Activated CD4-positive, alpha-beta T cell treated with anti-CD3 and anti-CD28 coated beads for 36 hours (primary cell): Measurements from ENCODE around the gene FOXN3. TPM values are rescaled to one million over a fixed set of nuclear protein-coding genes. Genes with fewer than 3 reads are reported as not detected.

Source experiments
- ATAC-seq: fragments of 200-7000 bp; cut with Tn5 transposase; one replicate; pipeline ENCODE4 v1.10.0; 2021; ENCODE audit warnings: mild to moderate bottlenecking, moderate library complexity
- CTCF ChIA-PET: fragments of 350-600 bp; sonication (Branson Sonifier 250); formaldehyde crosslinking; loops from one replicate; lab custom pipeline; 2021; ENCODE audit warnings: antibody characterized with exemption; lab: Charles Lee
- POLR2A ChIA-PET: fragments of 350-600 bp; sonication (Branson Sonifier 250); formaldehyde crosslinking; loops from one replicate; lab custom pipeline; 2021; ENCODE audit warnings: antibody characterized with exemption, inconsistent platforms; lab: Charles Lee
- DNase-seq: peaks from one replicate; pipeline ENCODE4 v3.0.0-alpha.2; 2020
- H3K27ac Mint-ChIP-seq: one replicate; pipeline ENCODE4 v1.8.0; 2021; ENCODE audit warnings: mixed read lengths
- H3K27me3 Mint-ChIP-seq: one replicate; pipeline ENCODE4 v1.8.0; 2021; ENCODE audit warnings: mixed read lengths
- H3K36me3 Mint-ChIP-seq: one replicate; pipeline ENCODE4 v1.8.0; 2021; ENCODE audit warnings: low read depth, mixed read lengths
- H3K4me1 Mint-ChIP-seq: one replicate; pipeline ENCODE4 v1.8.0; 2021; ENCODE audit warnings: mixed read lengths
- H3K4me3 Mint-ChIP-seq: one replicate; pipeline ENCODE4 v1.8.0; 2021; ENCODE audit warnings: mild to moderate bottlenecking, moderate library complexity, mixed read lengths
- H3K9me3 Mint-ChIP-seq: one replicate; pipeline ENCODE4 v1.8.0; 2021; ENCODE audit warnings: low read depth, mixed read lengths
- intact Hi-C, 2 experiments: fragments of 100-400 bp; cut with DNase I in 1 of 2; cut with micrococcal nuclease in 1 of 2; formaldehyde crosslinking; loops; one replicate each; pipeline versions ENCODE4 v1.14.2 to v1.15.1; 2022 to 2024; cut with DNase I, micrococcal nuclease
- total RNA-seq, 2 experiments: library from RNA; stranded (reverse); gene quantifications; one replicate each; pipeline ENCODE4 v1.2.3, GENCODE V29; 2021

The FOXN3 gene
- total RNA-seq, 2 experiments from 2014 or later, result 69.1 to 76.3 TPM

GRCh38 chr14:89349171-89350008, 67.6 kb downstream of the FOXN3 start:
- intact Hi-C loops, result no loop called here
- CTCF ChIA-PET, result interaction anchor here (1.9 kb wide), 1 partner anchor 9 kb away, joined by 5 read pairs; no protein-coding TSS in a partner anchor
- Mint-ChIP-seq H3K36me3 (peaks cover 44% of the 10 kb centered on the region), H3K4me1 (peaks cover 49% of the 10 kb centered on the region), H3K27me3 (no peaks in the 10 kb centered on the region), H3K9me3 (no peaks in the 10 kb centered on the region), H3K4me3 (no peak overlapping the region), H3K27ac (no peak overlapping the region)
- POLR2A ChIA-PET, result no interaction called here
- DNase-seq, result no peak
- no peak for ATAC-seq

- H3K27ac Mint-ChIP-seq, result no peak overlapping the region
- H3K9me3 Mint-ChIP-seq, result no peaks in the 10 kb centered on the region
- DNase-seq, result no peak
- peaks cover 47% of the 10 kb centered on the region for H3K36me3 Mint-ChIP-seq
- H3K4me1 Mint-ChIP-seq, result peaks cover 46% of the 10 kb centered on the region
- H3K27me3 Mint-ChIP-seq, result no peaks in the 10 kb centered on the region
- no peak for ATAC-seq
- no peak overlapping the region for H3K4me3 Mint-ChIP-seq
- intact Hi-C loops, result no loop called here
- CTCF ChIA-PET, result interaction anchor here (1.9 kb wide), 1 partner anchor 10 kb away, joined by 5 read pairs; no protein-coding TSS in a partner anchor
- POLR2A ChIA-PET, result no interaction called here
Observed at GRCh38 chr14:89348722-89349121, 68.3 kb downstream of the FOXN3 start.

GRCh38 chr14:89347885-89348284, 69.1 kb downstream of the FOXN3 start:
- DNase-seq (no peak), ATAC-seq (no peak)

GRCh38 chr14:89344920-89345254, 72.1 kb downstream of the FOXN3 start:
- ATAC-seq (no peak), DNase-seq (no peak)
- Mint-ChIP-seq H3K4me3 (no peak overlapping the region), H3K27ac (no peak overlapping the region), H3K36me3 (peaks cover 39% of the 10 kb centered on the region), H3K4me1 (peaks cover 38% of the 10 kb centered on the region), H3K9me3 (no peaks in the 10 kb centered on the region), H3K27me3 (no peaks in the 10 kb centered on the region)
- ChIA-PET CTCF (interaction anchor here (0.6 to 1.0 kb wide), 2 partner anchors 9 to 44 kb away, joined by 3 read pairs; no protein-coding TSS in a partner anchor), POLR2A (interaction anchor here (0.7 kb wide), 2 partner anchors 99 to 259 kb away, joined by 3 to 4 read pairs; no protein-coding TSS in a partner anchor)
- intact Hi-C loops, result no loop called here

More at GRCh38 chr14:89347885-89348284, 69.1 kb downstream of the FOXN3 start:
- POLR2A ChIA-PET, result no interaction called here
- intact Hi-C loops, result no loop called here
- Mint-ChIP-seq H3K4me3 (no peak overlapping the region), H3K27me3 (no peaks in the 10 kb centered on the region), H3K27ac (no peak overlapping the region), H3K9me3 (no peaks in the 10 kb centered on the region), H3K4me1 (peaks cover 40% of the 10 kb centered on the region), H3K36me3 (peaks cover 50% of the 10 kb centered on the region)
- CTCF ChIA-PET, result interaction anchor here (0.7 to 1.9 kb wide), 2 partner anchors 11 to 225 kb away, joined by 3 to 5 read pairs; no protein-coding TSS in a partner anchor

GRCh38 chr14:89343356-89343755, 73.7 kb downstream of the FOXN3 start:
- intact Hi-C loops, result no loop called here
- DNase-seq, result no peak
- no peak for ATAC-seq
- peaks cover 27% of the 10 kb centered on the region for H3K36me3 Mint-ChIP-seq
- no peaks in the 10 kb centered on the region for H3K27me3 Mint-ChIP-seq
- peaks cover 39% of the 10 kb centered on the region for H3K4me1 Mint-ChIP-seq
- H3K27ac Mint-ChIP-seq, result peak overlapping the region; percentile 72
- CTCF ChIA-PET, result interaction anchor here (0.6 to 2.0 kb wide), 3 partner anchors 16 to 789 kb away, joined by 3 to 4 read pairs (median 3); no protein-coding TSS in a partner anchor
- H3K4me3 Mint-ChIP-seq, result no peak overlapping the region
- POLR2A ChIA-PET, result no interaction called here
- H3K9me3 Mint-ChIP-seq, result no peaks in the 10 kb centered on the region

GRCh38 chr14:89342049-89342448, 75.0 kb downstream of the FOXN3 start:
- H3K27ac Mint-ChIP-seq, result peak overlapping the region; percentile 41
- H3K4me3 Mint-ChIP-seq, result no peak overlapping the region
- H3K27me3 Mint-ChIP-seq, result no peaks in the 10 kb centered on the region
- no peaks in the 10 kb centered on the region for H3K9me3 Mint-ChIP-seq
- H3K36me3 Mint-ChIP-seq, result peaks cover 20% of the 10 kb centered on the region
- H3K4me1 Mint-ChIP-seq, result peaks cover 45% of the 10 kb centered on the region
- ChIA-PET POLR2A (interaction anchor here (0.9 kb wide), 1 partner anchor 37 kb away, joined by 4 read pairs; no protein-coding TSS in a partner anchor), CTCF (interaction anchor here (1.0 to 1.8 kb wide), 2 partner anchors 23 to 512 kb away, joined by 3 to 4 read pairs; no protein-coding TSS in a partner anchor)
- peak; percentile 75 for ATAC-seq
- intact Hi-C loops, result no loop called here
- no peak for DNase-seq

- H3K27ac Mint-ChIP-seq, result peak overlapping the region; percentile 11
- no peaks in the 10 kb centered on the region for H3K9me3 Mint-ChIP-seq
- H3K36me3 Mint-ChIP-seq, result peaks cover 18% of the 10 kb centered on the region
- DNase-seq (no peak), ATAC-seq (no peak)
- ChIA-PET POLR2A (no interaction called here), CTCF (interaction anchor here (0.9 kb wide), 2 partner anchors 59 to 113 kb away, joined by 3 to 4 read pairs; no protein-coding TSS in a partner anchor)
- no peaks in the 10 kb centered on the region for H3K27me3 Mint-ChIP-seq
- H3K4me1 Mint-ChIP-seq, result peaks cover 55% of the 10 kb centered on the region
- no peak overlapping the region for H3K4me3 Mint-ChIP-seq
- intact Hi-C loops, result no loop called here
Observed at GRCh38 chr14:89340200-89341181, 76.5 kb downstream of the FOXN3 start.

- Mint-ChIP-seq H3K9me3 (no peaks in the 10 kb centered on the region), H3K4me1 (peaks cover 54% of the 10 kb centered on the region), H3K27me3 (no peaks in the 10 kb centered on the region), H3K27ac (no peak overlapping the region), H3K4me3 (no peak overlapping the region), H3K36me3 (peaks cover 16% of the 10 kb centered on the region)
- intact Hi-C loops, result no loop called here
- no peak for DNase-seq
- POLR2A ChIA-PET, result no interaction called here
- no peak for ATAC-seq
- CTCF ChIA-PET, result interaction anchor here (0.7 to 0.9 kb wide), 3 partner anchors 60 to 155 kb away, joined by 3 to 4 read pairs (median 3); no protein-coding TSS in a partner anchor
Observed at GRCh38 chr14:89339579-89339978, 77.5 kb downstream of the FOXN3 start.

GRCh38 chr14:89339158-89339557, 77.9 kb downstream of the FOXN3 start:
- intact Hi-C loops, result no loop called here
- ATAC-seq, result no peak
- Mint-ChIP-seq H3K4me3 (no peak overlapping the region), H3K27me3 (no peaks in the 10 kb centered on the region), H3K4me1 (peaks cover 53% of the 10 kb centered on the region), H3K27ac (no peak overlapping the region), H3K9me3 (no peaks in the 10 kb centered on the region), H3K36me3 (peaks cover 15% of the 10 kb centered on the region)
- ChIA-PET POLR2A (no interaction called here), CTCF (interaction anchor here (0.6 to 0.7 kb wide), 2 partner anchors 26 to 155 kb away, joined by 3 to 4 read pairs; no protein-coding TSS in a partner anchor)
- no peak for DNase-seq

- CTCF ChIA-PET, result interaction anchor here (0.7 to 1.4 kb wide), 3 partner anchors 10 to 273 kb away, joined by 3 to 5 read pairs (median 4); no protein-coding TSS in a partner anchor
- H3K36me3 Mint-ChIP-seq, result peaks cover 19% of the 10 kb centered on the region
- H3K4me1 Mint-ChIP-seq, result peaks cover 49% of the 10 kb centered on the region
- ATAC-seq, result no peak
- intact Hi-C loops, result no loop called here
- H3K9me3 Mint-ChIP-seq, result no peaks in the 10 kb centered on the region
- no peaks in the 10 kb centered on the region for H3K27me3 Mint-ChIP-seq
- H3K4me3 Mint-ChIP-seq, result no peak overlapping the region
- no peak overlapping the region for H3K27ac Mint-ChIP-seq
- no peak for DNase-seq
- POLR2A ChIA-PET, result no interaction called here
Observed at GRCh38 chr14:89336338-89336737, 80.7 kb downstream of the FOXN3 start.

- Mint-ChIP-seq H3K27me3 (no peaks in the 10 kb centered on the region), H3K4me1 (peaks cover 33% of the 10 kb centered on the region), H3K9me3 (no peaks in the 10 kb centered on the region), H3K27ac (no peak overlapping the region), H3K4me3 (no peak overlapping the region), H3K36me3 (peaks cover 13% of the 10 kb centered on the region)
- ATAC-seq, result no peak
- CTCF ChIA-PET, result interaction anchor here (0.6 kb wide), 1 partner anchor 126 kb away, joined by 4 read pairs; no protein-coding TSS in a partner anchor
- no peak for DNase-seq
- POLR2A ChIA-PET, result no interaction called here
- intact Hi-C loops, result no loop called here
Observed at GRCh38 chr14:89332031-89332430, 85.0 kb downstream of the FOXN3 start.
